Astrocyte (in vitro differentiated cells and primary cell): ENCODE results near the gene PTGER2. TPM values are rescaled to one million over a fixed set of nuclear protein-coding genes. Genes with fewer than 3 reads are reported as not detected.

ENCODE experiments used
- DNase-seq: peaks from one replicate; pipeline ENCODE4 v3.0.0-alpha.2; 2010; ENCODE audit warnings: low read depth
- FAIRE-seq: peaks from 2 replicates; lab custom pipeline; 2011; peaks lifted over from hg19 to GRCh38; lab: Jason Lieb, UNC
- H2AFZ ChIP-seq: 2 replicates; pipeline ENCODE4 v1.6.0; 2012; ENCODE audit warnings: low read depth, low read length, inconsistent platforms
- H3K27ac ChIP-seq: 2 replicates; pipeline ENCODE4 v1.5.1; 2011; ENCODE audit warnings: low read depth, low read length, inconsistent platforms
- H3K27me3 ChIP-seq: 2 replicates; pipeline ENCODE4 v1.6.0; 2011; ENCODE audit warnings: low read length, inconsistent platforms; ENCODE audit not compliant: insufficient read depth
- H3K36me3 ChIP-seq: 2 replicates; pipeline ENCODE4 v1.5.1; 2011; ENCODE audit warnings: low read length, inconsistent platforms; ENCODE audit not compliant: insufficient read depth
- H3K4me1 ChIP-seq: 2 replicates; pipeline ENCODE4 v1.5.1; 2011; ENCODE audit warnings: low read length, inconsistent platforms; ENCODE audit not compliant: insufficient read depth
- H3K4me2 ChIP-seq: 2 replicates; pipeline ENCODE4 v1.6.0; 2012; ENCODE audit warnings: low read length, inconsistent platforms
- H3K4me3 ChIP-seq: 2 replicates; pipeline ENCODE4 v1.5.1; 2011; ENCODE audit warnings: low read depth, mild to moderate bottlenecking, low read length, inconsistent platforms; ENCODE audit not compliant: insufficient read depth
- H3K79me2 ChIP-seq: 2 replicates; pipeline ENCODE4 v1.6.0; 2012; ENCODE audit warnings: mild to moderate bottlenecking, low read length, inconsistent platforms; ENCODE audit not compliant: insufficient read depth
- H3K9ac ChIP-seq: 2 replicates; pipeline ENCODE4 v1.6.0; 2012; ENCODE audit warnings: mild to moderate bottlenecking, low read length, inconsistent platforms
- H3K9me3 ChIP-seq: 2 replicates; pipeline ENCODE4 v1.5.1; 2012; ENCODE audit warnings: low read depth, mild to moderate bottlenecking, low read length, inconsistent platforms; ENCODE audit not compliant: insufficient read depth
- H4K20me1 ChIP-seq: 2 replicates; pipeline ENCODE4 v1.6.0; 2012; ENCODE audit warnings: low read length, inconsistent platforms; ENCODE audit not compliant: insufficient read depth
- H3K27ac Mint-ChIP-seq: one replicate; pipeline ENCODE4 v1.8.0; 2021; ENCODE audit warnings: mild to moderate bottlenecking, mixed read lengths; ENCODE audit not compliant: unreplicated experiment
- H3K27me3 Mint-ChIP-seq: one replicate; pipeline ENCODE4 v1.8.0; 2021; ENCODE audit warnings: low read depth, mixed read lengths; ENCODE audit not compliant: unreplicated experiment
- H3K36me3 Mint-ChIP-seq: one replicate; pipeline ENCODE4 v1.8.0; 2021; ENCODE audit warnings: low read depth, mixed read lengths; ENCODE audit not compliant: unreplicated experiment
- H3K4me1 Mint-ChIP-seq: one replicate; pipeline ENCODE4 v1.8.0; 2021; ENCODE audit warnings: low read depth, mixed read lengths; ENCODE audit not compliant: unreplicated experiment
- H3K4me3 Mint-ChIP-seq: one replicate; pipeline ENCODE4 v1.8.0; 2021; ENCODE audit warnings: mild to moderate bottlenecking, moderate library complexity, mixed read lengths; ENCODE audit not compliant: unreplicated experiment
- H3K9me3 Mint-ChIP-seq: one replicate; pipeline ENCODE4 v1.8.0; 2021; ENCODE audit warnings: mild to moderate bottlenecking, mixed read lengths; ENCODE audit not compliant: unreplicated experiment
- CTCF ChIP-seq: IDR thresholded peaks from 2 replicates; pipeline ENCODE4 v1.5.1; 2011; ENCODE audit warnings: low read depth, mild to moderate bottlenecking, inconsistent platforms, low read length, moderate library complexity; ENCODE audit not compliant: insufficient read depth
- EZH2 ChIP-seq: IDR thresholded peaks from 2 replicates; pipeline ENCODE4 v1.6.1; 2012; ENCODE audit warnings: mild to moderate bottlenecking, low read length, inconsistent platforms; ENCODE audit not compliant: insufficient read depth
- total RNA-seq: library from RNA; stranded (reverse); gene quantifications from 2 replicates; pipeline ENCODE4 v1.2.1, GENCODE V29; 2021

PTGER2 gene
- total RNA-seq, 1 donor from 2014 or later, result not detected

GRCh38 chr14:52325630-52326029, 11.5 kb downstream of the PTGER2 start:
- H3K9ac ChIP-seq, result no peak overlapping the region
- H3K4me2 ChIP-seq, result no peak overlapping the region
- Mint-ChIP-seq H3K27me3 (no peaks in the 10 kb centered on the region), H3K9me3 (peaks cover 20% of the 10 kb centered on the region), H3K4me3 (no peak overlapping the region), H3K4me1 (peaks cover 4% of the 10 kb centered on the region), H3K27ac (no peak overlapping the region), H3K36me3 (no peaks in the 10 kb centered on the region)
- no peaks in the 10 kb centered on the region for H3K9me3 ChIP-seq
- DNase-seq (peak; percentile 36), FAIRE-seq (no peak)
- no peak overlapping the region for H3K27ac ChIP-seq
- H4K20me1 ChIP-seq, result no peaks in the 10 kb centered on the region
- peaks cover 9% of the 10 kb centered on the region for H3K4me1 ChIP-seq
- no peaks in the 10 kb centered on the region for H3K27me3 ChIP-seq
- no peak overlapping the region for H3K4me3 ChIP-seq
- no peaks in the 10 kb centered on the region for H3K79me2 ChIP-seq
- H3K36me3 ChIP-seq, result no peaks in the 10 kb centered on the region
- no peak overlapping the region for H2AFZ ChIP-seq
- TF ChIP-seq CTCF (no peak), EZH2 (no peak)

GRCh38 chr14:52327374-52328226, 13.5 kb downstream of the PTGER2 start:
- H3K9ac ChIP-seq, result no peak overlapping the region
- peak; percentile 56 for FAIRE-seq
- Mint-ChIP-seq H3K27ac (no peak overlapping the region), H3K4me1 (peaks cover 4% of the 10 kb centered on the region), H3K4me3 (no peak overlapping the region), H3K27me3 (no peaks in the 10 kb centered on the region), H3K36me3 (no peaks in the 10 kb centered on the region), H3K9me3 (peaks cover 8% of the 10 kb centered on the region)
- peaks cover 9% of the 10 kb centered on the region for H3K4me1 ChIP-seq
- H3K27me3 ChIP-seq, result no peaks in the 10 kb centered on the region
- no peak overlapping the region for H3K4me3 ChIP-seq
- no peak overlapping the region for H2AFZ ChIP-seq
- H3K27ac ChIP-seq, result peak overlapping the region; percentile 48
- peak; percentile 36 for DNase-seq
- no peak for TF ChIP-seq CTCF
- TF ChIP-seq EZH2, result no peak
- no peaks in the 10 kb centered on the region for H3K79me2 ChIP-seq
- no peaks in the 10 kb centered on the region for H3K9me3 ChIP-seq
- no peaks in the 10 kb centered on the region for H4K20me1 ChIP-seq
- H3K36me3 ChIP-seq, result no peaks in the 10 kb centered on the region
- H3K4me2 ChIP-seq, result peak overlapping the region; percentile 48

GRCh38 chr14:52328276-52328675, 14.2 kb downstream of the PTGER2 start:
- peaks cover 9% of the 10 kb centered on the region for H3K4me1 Mint-ChIP-seq
- peak overlapping the region; percentile 48 for H3K27ac ChIP-seq
- peak; percentile 65 for DNase-seq

More at GRCh38 chr14:52328276-52328675, 14.2 kb downstream of the PTGER2 start:
- peak overlapping the region; percentile 48 for H3K4me2 ChIP-seq
- Mint-ChIP-seq H3K4me3 (no peak overlapping the region), H3K27me3 (no peaks in the 10 kb centered on the region), H3K27ac (no peak overlapping the region), H3K9me3 (peaks cover 6% of the 10 kb centered on the region), H3K36me3 (no peaks in the 10 kb centered on the region)
- no peaks in the 10 kb centered on the region for H3K36me3 ChIP-seq
- H4K20me1 ChIP-seq, result no peaks in the 10 kb centered on the region
- H3K4me3 ChIP-seq, result no peak overlapping the region
- no peaks in the 10 kb centered on the region for H3K79me2 ChIP-seq
- H3K9ac ChIP-seq, result no peak overlapping the region
- H2AFZ ChIP-seq, result no peak overlapping the region
- FAIRE-seq, result no peak
- H3K4me1 ChIP-seq, result peaks cover 13% of the 10 kb centered on the region
- no peaks in the 10 kb centered on the region for H3K27me3 ChIP-seq
- no peak for TF ChIP-seq CTCF
- TF ChIP-seq EZH2, result no peak
- H3K9me3 ChIP-seq, result no peaks in the 10 kb centered on the region
